Activated CD4-positive, alpha-beta T cell treated with anti-CD3 and anti-CD28 coated beads, Interleukin-2, amount 10 ng/mL, durations not matched to agents 24 days and 14 days (primary cell): Measurements from ENCODE around the gene FANCC. TPM values are rescaled to one million over a fixed set of nuclear protein-coding genes. Genes with fewer than 3 reads are reported as not detected.
A peak's percentile ranks its signal among the peaks of the same experiment; 100 is the strongest.

ENCODE experiments used
- DNase-seq: peaks from one replicate; pipeline ENCODE4 v3.0.0; 2022
- H3K27ac Mint-ChIP-seq: one replicate; pipeline ENCODE4 v1.8.0; 2022; ENCODE audit warnings: mild to moderate bottlenecking, mixed read lengths
- H3K27me3 Mint-ChIP-seq: one replicate; pipeline ENCODE4 v1.8.0; 2022; ENCODE audit warnings: mixed read lengths
- H3K36me3 Mint-ChIP-seq: one replicate; pipeline ENCODE4 v1.8.0; 2022; ENCODE audit warnings: low read depth, mild to moderate bottlenecking, mixed read lengths
- H3K4me1 Mint-ChIP-seq: one replicate; pipeline ENCODE4 v1.8.0; 2021; ENCODE audit warnings: mixed read lengths
- H3K4me3 Mint-ChIP-seq: one replicate; pipeline ENCODE4 v1.8.0; 2022; ENCODE audit warnings: mild to moderate bottlenecking, moderate library complexity, mixed read lengths
- H3K9me3 Mint-ChIP-seq: one replicate; pipeline ENCODE4 v1.8.0; 2021; ENCODE audit warnings: mixed read lengths
- intact Hi-C: fragments of 100-400 bp; cut with micrococcal nuclease; formaldehyde crosslinking; loops from one replicate; pipeline ENCODE4 v1.15.1; 2023
- total RNA-seq: library from RNA; stranded (reverse); gene quantifications from 2 replicates; pipeline ENCODE4 v1.2.3, GENCODE V29; 2022

FANCC gene
- total RNA-seq, 1 donor from 2014 or later: 18.0 TPM

GRCh38 chr9:95201206-95201605 is 116.3 kb downstream of the FANCC start:
- peaks cover 6% of the 10 kb centered on the region for H3K4me1 Mint-ChIP-seq
- no peak for DNase-seq
- no peak overlapping the region for H3K27ac Mint-ChIP-seq
- intact Hi-C loops: no loop called here
- H3K27me3 Mint-ChIP-seq: no peaks in the 10 kb centered on the region
- H3K9me3 Mint-ChIP-seq: no peaks in the 10 kb centered on the region
- H3K4me3 Mint-ChIP-seq: no peak overlapping the region
- peaks cover 2% of the 10 kb centered on the region for H3K36me3 Mint-ChIP-seq

DNA sequence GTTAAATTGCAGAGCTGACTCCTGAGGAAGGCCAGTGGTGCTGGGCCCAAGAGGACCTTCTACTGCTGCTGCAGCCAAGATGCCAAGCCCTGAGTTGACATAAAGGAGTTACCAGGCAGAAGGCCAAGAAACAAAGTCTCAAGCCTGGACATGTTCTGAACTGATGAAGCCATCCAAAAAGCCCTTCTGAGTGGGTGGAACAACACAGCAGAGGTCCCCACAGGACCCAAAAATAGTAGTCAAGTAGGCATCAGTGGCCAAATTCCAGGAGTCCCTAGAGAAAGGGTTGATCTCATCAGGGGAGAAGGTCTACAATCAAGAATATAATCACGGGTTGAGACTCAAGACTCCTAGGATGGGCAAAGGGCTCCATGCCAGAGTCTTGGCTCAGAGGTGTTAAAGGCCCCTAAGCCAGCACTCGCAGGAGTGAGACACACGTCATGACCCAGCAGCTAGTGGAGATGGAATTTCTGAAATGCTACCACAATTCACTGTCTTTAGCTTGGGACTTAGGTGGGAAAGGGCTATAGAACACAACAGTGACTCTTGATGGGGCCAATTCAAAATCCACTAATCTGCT is 119.7 kb downstream of the FANCC start:
- Mint-ChIP-seq H3K9me3 (no peaks in the 10 kb centered on the region), H3K36me3 (peaks cover 2% of the 10 kb centered on the region), H3K4me1 (peaks cover 2% of the 10 kb centered on the region), H3K27me3 (no peaks in the 10 kb centered on the region), H3K27ac (no peak overlapping the region), H3K4me3 (no peak overlapping the region)
- intact Hi-C loops: no loop called here
- DNase-seq: peak; percentile 47

GRCh38 chr9:95193480-95193879 is 124.0 kb downstream of the FANCC start:
- Mint-ChIP-seq H3K9me3 (peaks cover 6% of the 10 kb centered on the region), H3K4me1 (peaks cover 26% of the 10 kb centered on the region), H3K36me3 (peaks cover 5% of the 10 kb centered on the region), H3K27ac (no peak overlapping the region), H3K4me3 (no peak overlapping the region), H3K27me3 (no peaks in the 10 kb centered on the region)
- intact Hi-C loops: no loop called here
- peak; percentile 34 for DNase-seq

- peak; percentile 53 for DNase-seq
- Mint-ChIP-seq H3K4me3 (no peak overlapping the region), H3K9me3 (peaks cover 6% of the 10 kb centered on the region), H3K27ac (no peak overlapping the region), H3K4me1 (peaks cover 30% of the 10 kb centered on the region), H3K27me3 (no peaks in the 10 kb centered on the region), H3K36me3 (peaks cover 5% of the 10 kb centered on the region)
- intact Hi-C loops: no loop called here
Observed at GRCh38 chr9:95193067-95193466, 124.4 kb downstream of the FANCC start.

DNA sequence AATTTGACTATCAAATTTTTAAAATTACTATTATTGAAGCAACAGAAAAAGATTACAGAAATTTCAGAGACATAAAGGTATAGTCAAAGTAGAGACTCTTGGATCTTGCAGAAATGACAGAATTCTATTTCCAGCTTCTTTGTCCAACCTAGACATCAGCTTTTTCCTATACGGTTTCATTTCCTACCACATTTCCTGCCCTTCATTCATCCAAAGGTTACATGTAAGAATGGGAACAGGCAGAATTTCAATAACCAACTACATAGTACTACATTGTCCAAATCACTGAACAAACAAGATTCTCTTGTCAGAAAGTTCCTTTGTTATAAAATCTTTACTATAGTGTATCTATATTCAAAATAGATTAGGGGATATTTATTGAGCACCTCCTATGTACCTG is 124.9 kb downstream of the FANCC start:
- no peaks in the 10 kb centered on the region for H3K27me3 Mint-ChIP-seq
- peaks cover 6% of the 10 kb centered on the region for H3K9me3 Mint-ChIP-seq
- no peak overlapping the region for H3K27ac Mint-ChIP-seq
- peaks cover 34% of the 10 kb centered on the region for H3K4me1 Mint-ChIP-seq
- intact Hi-C loops: no loop called here
- H3K36me3 Mint-ChIP-seq: peaks cover 5% of the 10 kb centered on the region
- H3K4me3 Mint-ChIP-seq: no peak overlapping the region
- no peak for DNase-seq

DNA sequence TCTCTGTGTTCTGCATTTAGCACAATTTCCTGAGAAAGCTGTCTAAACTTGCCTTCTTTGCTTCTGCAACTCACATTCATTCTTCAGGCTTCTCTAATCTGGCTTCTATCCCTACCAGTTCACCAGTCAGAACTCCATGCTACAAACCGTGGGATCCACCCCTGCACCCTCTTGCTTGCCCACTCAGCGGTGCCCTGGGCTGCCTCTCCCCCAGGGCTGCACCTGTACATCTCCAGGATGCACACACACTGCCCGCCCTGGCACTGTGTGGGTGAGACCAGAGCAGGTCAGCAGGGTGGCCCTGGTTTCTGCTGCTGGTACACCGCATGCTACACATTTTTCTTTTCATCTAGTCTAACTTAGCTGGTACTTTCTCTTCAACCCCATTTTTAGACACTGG is 127.1 kb downstream of the FANCC start:
- Mint-ChIP-seq H3K27ac (peak overlapping the region; percentile 79), H3K27me3 (no peaks in the 10 kb centered on the region), H3K4me1 (peaks cover 36% of the 10 kb centered on the region), H3K4me3 (peak overlapping the region; percentile 65), H3K36me3 (peaks cover 5% of the 10 kb centered on the region), H3K9me3 (peaks cover 6% of the 10 kb centered on the region)
- DNase-seq: no peak
- intact Hi-C loops: no loop called here

DNA sequence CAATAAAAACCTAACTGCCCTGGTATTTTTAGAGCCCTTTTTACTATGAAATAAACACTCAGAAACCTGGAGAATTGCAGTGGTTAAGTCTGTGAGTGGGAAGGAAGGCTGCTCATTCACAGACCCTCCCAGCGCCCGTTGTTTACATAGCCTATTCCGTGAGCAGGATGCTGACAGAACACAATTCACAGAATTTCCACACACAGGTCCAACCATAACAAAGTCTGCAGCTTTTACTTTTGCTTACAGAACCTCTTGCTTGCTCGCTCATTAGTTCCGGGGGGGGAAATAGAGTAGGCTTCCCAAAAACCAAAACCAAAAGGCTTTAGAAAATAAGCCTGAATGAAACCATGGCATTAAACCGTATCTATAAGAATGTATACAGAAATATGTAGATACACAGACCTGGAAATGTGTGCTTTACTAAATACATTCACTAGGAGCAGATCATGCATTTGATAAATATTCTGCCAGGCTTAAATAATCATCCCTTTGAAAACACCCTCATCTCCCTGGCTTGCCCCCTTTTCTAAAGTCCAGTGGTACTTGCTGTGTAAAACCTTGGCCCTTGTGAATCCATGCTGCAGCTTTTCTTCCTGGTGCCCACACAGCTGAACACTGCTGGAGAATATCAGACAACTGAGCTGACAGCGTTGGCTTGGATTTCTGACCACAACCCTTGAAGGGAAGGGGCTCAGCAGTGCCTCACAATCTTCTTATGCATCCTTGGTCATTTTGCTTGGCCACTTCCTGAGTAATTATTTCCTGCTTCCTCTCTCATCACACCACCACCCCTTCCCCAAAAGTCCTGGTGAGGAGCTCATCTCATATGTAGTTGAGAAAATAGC is 128.0 kb downstream of the FANCC start:
- H3K4me1 Mint-ChIP-seq: peaks cover 36% of the 10 kb centered on the region
- peak overlapping the region; percentile 65 for H3K4me3 Mint-ChIP-seq
- H3K36me3 Mint-ChIP-seq: peaks cover 5% of the 10 kb centered on the region
- no peaks in the 10 kb centered on the region for H3K27me3 Mint-ChIP-seq
- peak; percentile 88 for DNase-seq
- H3K27ac Mint-ChIP-seq: peak overlapping the region; percentile 79
- intact Hi-C loops: loop anchor here (5.0 kb wide), 1 partner anchor 533 kb away; no protein-coding TSS in a partner anchor
- peaks cover 6% of the 10 kb centered on the region for H3K9me3 Mint-ChIP-seq

GRCh38 chr9:95188459-95188858 is 129.1 kb downstream of the FANCC start:
- intact Hi-C loops: loop anchor here (5.0 kb wide), 1 partner anchor 534 kb away; no protein-coding TSS in a partner anchor
- peak overlapping the region; percentile 58 for H3K4me3 Mint-ChIP-seq

GRCh38 chr9:95185956-95186355 is 131.6 kb downstream of the FANCC start:
- intact Hi-C loops: loop anchor here (5.0 kb wide), 1 partner anchor 536 kb away; no protein-coding TSS in a partner anchor
- Mint-ChIP-seq H3K9me3 (no peaks in the 10 kb centered on the region), H3K36me3 (peaks cover 2% of the 10 kb centered on the region), H3K27ac (no peak overlapping the region), H3K4me3 (no peak overlapping the region), H3K27me3 (no peaks in the 10 kb centered on the region), H3K4me1 (peaks cover 35% of the 10 kb centered on the region)
- no peak for DNase-seq

More at GRCh38 chr9:95188459-95188858, 129.1 kb downstream of the FANCC start:
- peaks cover 5% of the 10 kb centered on the region for H3K36me3 Mint-ChIP-seq
- H3K27me3 Mint-ChIP-seq: no peaks in the 10 kb centered on the region
- H3K27ac Mint-ChIP-seq: peak overlapping the region; percentile 78
- H3K4me1 Mint-ChIP-seq: peaks cover 36% of the 10 kb centered on the region
- peaks cover 6% of the 10 kb centered on the region for H3K9me3 Mint-ChIP-seq
- DNase-seq: no peak

GRCh38 chr9:95182854-95183563 is 134.5 kb downstream of the FANCC start:
- intact Hi-C loops: no loop called here
- H3K27me3 Mint-ChIP-seq: no peaks in the 10 kb centered on the region
- H3K27ac Mint-ChIP-seq: no peak overlapping the region
- peaks cover 2% of the 10 kb centered on the region for H3K36me3 Mint-ChIP-seq
- H3K4me3 Mint-ChIP-seq: no peak overlapping the region
- H3K9me3 Mint-ChIP-seq: no peaks in the 10 kb centered on the region
- peaks cover 12% of the 10 kb centered on the region for H3K4me1 Mint-ChIP-seq
- DNase-seq: no peak

GRCh38 chr9:95181835-95182234 is 135.7 kb downstream of the FANCC start:
- H3K27me3 Mint-ChIP-seq: no peaks in the 10 kb centered on the region
- H3K36me3 Mint-ChIP-seq: peaks cover 2% of the 10 kb centered on the region
- intact Hi-C loops: no loop called here
- no peak overlapping the region for H3K27ac Mint-ChIP-seq
- H3K9me3 Mint-ChIP-seq: no peaks in the 10 kb centered on the region
- H3K4me1 Mint-ChIP-seq: peaks cover 8% of the 10 kb centered on the region
- no peak overlapping the region for H3K4me3 Mint-ChIP-seq
- DNase-seq: no peak

DNA sequence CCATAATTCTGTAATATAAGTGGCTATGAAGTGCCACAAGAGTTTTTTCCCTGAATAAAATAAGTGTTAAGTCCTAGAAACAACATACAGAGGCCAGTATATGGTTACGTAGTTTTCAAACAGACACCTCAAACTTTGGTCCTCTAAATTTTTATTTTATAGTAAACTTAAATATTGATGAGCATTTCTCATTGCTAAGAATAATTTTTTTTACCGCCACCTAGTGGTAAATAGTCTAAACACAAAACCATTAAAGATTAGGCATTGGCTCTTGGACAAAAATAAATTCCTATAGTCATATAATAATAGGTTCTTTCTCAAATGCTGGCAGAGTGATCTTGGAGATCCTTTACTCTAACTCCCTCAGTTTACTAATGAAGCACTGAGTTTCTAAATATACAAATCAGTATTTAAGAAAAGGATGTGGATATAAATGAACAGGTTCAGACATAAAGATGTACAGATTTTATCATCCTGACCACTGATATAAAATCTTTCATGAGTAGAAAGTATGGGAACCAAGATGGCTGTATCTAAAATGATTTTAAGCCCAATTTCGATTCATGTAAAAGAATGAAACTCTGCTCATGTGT is 136.2 kb downstream of the FANCC start:
- no peak for DNase-seq
- Mint-ChIP-seq H3K4me3 (no peak overlapping the region), H3K36me3 (peaks cover 2% of the 10 kb centered on the region), H3K27ac (no peak overlapping the region), H3K9me3 (no peaks in the 10 kb centered on the region), H3K27me3 (no peaks in the 10 kb centered on the region), H3K4me1 (peaks cover 8% of the 10 kb centered on the region)
- intact Hi-C loops: no loop called here

DNA sequence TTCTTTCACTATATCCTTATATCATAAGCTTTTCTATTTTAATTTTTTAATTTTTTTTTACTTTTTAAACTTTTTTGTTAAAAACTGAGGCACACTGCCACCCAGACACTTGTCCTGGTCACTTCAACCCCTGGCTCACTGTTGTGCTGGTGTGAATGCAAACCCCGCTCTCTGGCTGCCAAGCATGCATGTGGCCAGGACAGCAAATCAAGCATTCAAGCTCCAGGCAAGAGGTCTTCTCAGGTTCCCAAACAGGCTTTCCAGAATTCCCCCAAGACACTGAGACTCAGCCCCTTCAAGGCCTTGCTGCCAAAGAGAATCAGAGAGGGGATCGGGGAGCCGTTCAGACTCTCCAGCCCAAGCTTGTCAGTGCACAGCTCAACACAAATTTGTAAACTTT is 139.9 kb downstream of the FANCC start:
- Mint-ChIP-seq H3K27me3 (no peaks in the 10 kb centered on the region), H3K36me3 (no peaks in the 10 kb centered on the region), H3K27ac (no peak overlapping the region), H3K9me3 (no peaks in the 10 kb centered on the region), H3K4me1 (peaks cover 1% of the 10 kb centered on the region), H3K4me3 (no peak overlapping the region)
- intact Hi-C loops: no loop called here
- no peak for DNase-seq
